Stimulated activated CD4-positive, alpha-beta T cell treated with anti-CD3 and anti-CD28 coated beads, Interleukin-12 subunit alpha, Interleukin-12 subunit beta, amount 100 ng/mL, for 48 hours (primary cell): ENCODE measurements around the gene ST7L.
"Not testable (repeated sequence)": the region's sequence is repeated elsewhere in the genome, so short reads cannot be mapped to it uniquely, and the experiment has no call there.

ENCODE experiments used
- DNase-seq, 3 donors: peaks; one replicate each; pipeline ENCODE4 v3.0.0-alpha.2; 2020; ENCODE audit warnings: low read depth in 2 of 3, low spot score in 1 of 3

The ST7L gene

GRCh38 chr1:112618721-112619517 lies at the start of gene ST7L:
ST7L (minus strand) TSS chr1:112619141; CDS start chr1:112619113, 28 bp downstream.
- DNase-seq = peak; percentile 29 to 47 (median 36)

GRCh38 chr1:112666946-112667345 lies 48.0 kb upstream of the ST7L start:
- no peak for DNase-seq

GRCh38 chr1:112665857-112666256 lies 46.9 kb upstream of the ST7L start:
- no peak for DNase-seq

GRCh38 chr1:112651205-112651604 lies 32.3 kb upstream of the ST7L start:
- DNase-seq = no peak

GRCh38 chr1:112646225-112646624 lies 27.3 kb upstream of the ST7L start:
- DNase-seq = no peak

GRCh38 chr1:112643080-112643479 lies 24.1 kb upstream of the ST7L start:
- DNase-seq = no peak

- not testable (repeated sequence) for DNase-seq
Measured at GRCh38 chr1:112640437-112640836, 21.5 kb upstream of the ST7L start.

GRCh38 chr1:112638110-112638428 lies 19.1 kb upstream of the ST7L start:
- DNase-seq = no peak

- DNase-seq = no peak
Measured at GRCh38 chr1:112637254-112638109, 18.5 kb upstream of the ST7L start.

GRCh38 chr1:112636597-112637253 lies 17.8 kb upstream of the ST7L start:
- DNase-seq = no peak

- no peak for DNase-seq
Measured at GRCh38 chr1:112636056-112636455, 17.1 kb upstream of the ST7L start.

- DNase-seq = no peak
Measured at GRCh38 chr1:112634367-112634766, 15.4 kb upstream of the ST7L start.

- DNase-seq = no peak
Measured at GRCh38 chr1:112633628-112634027, 14.7 kb upstream of the ST7L start.

GRCh38 chr1:112629256-112629655 lies 10.3 kb upstream of the ST7L start:
- DNase-seq = no peak

GRCh38 chr1:112628516-112628915 lies 9.6 kb upstream of the ST7L start:
- no peak for DNase-seq

GRCh38 chr1:112626887-112627286 lies 7.9 kb upstream of the ST7L start:
- DNase-seq = no peak

- DNase-seq = no peak
Measured at GRCh38 chr1:112626193-112626592, 7.3 kb upstream of the ST7L start.

GRCh38 chr1:112625696-112626095 lies 6.8 kb upstream of the ST7L start:
- DNase-seq = no peak

GRCh38 chr1:112624493-112624892 lies 5.6 kb upstream of the ST7L start:
- not testable (repeated sequence) for DNase-seq

GRCh38 chr1:112620377-112620695 lies 1.4 kb upstream of the ST7L start:
- no peak for DNase-seq

- peak; percentile 78 to 85 (median 84) for DNase-seq
Measured at GRCh38 chr1:112619518-112620376, 806 bp upstream of the ST7L start, which contains the start of gene CAPZA1. CAPZA1 (plus strand) TSS chr1:112619832; CDS start chr1:112619845, 13 bp downstream.
